NB4 (cell line): Measurements from ENCODE around the gene MEGF6.

ENCODE experiments used
- MYC ChIP-seq: IDR thresholded peaks from 2 replicates; pipeline ENCODE4 v1.6.1; 2011; ENCODE audit warnings: low read depth, low read length
- POLR2A ChIP-seq: IDR thresholded peaks from 2 replicates; pipeline ENCODE4 v1.6.1; 2011; ENCODE audit warnings: mild to moderate bottlenecking; ENCODE audit not compliant: insufficient read length; ENCODE audit errors: extremely low read depth
- TF ChIP-seq, protein P1 (sequence below): IDR thresholded peaks from one replicate; pipeline ENCODE4 v1.5.1; 2012; ENCODE audit warnings: low read depth, low read length

DNA sequence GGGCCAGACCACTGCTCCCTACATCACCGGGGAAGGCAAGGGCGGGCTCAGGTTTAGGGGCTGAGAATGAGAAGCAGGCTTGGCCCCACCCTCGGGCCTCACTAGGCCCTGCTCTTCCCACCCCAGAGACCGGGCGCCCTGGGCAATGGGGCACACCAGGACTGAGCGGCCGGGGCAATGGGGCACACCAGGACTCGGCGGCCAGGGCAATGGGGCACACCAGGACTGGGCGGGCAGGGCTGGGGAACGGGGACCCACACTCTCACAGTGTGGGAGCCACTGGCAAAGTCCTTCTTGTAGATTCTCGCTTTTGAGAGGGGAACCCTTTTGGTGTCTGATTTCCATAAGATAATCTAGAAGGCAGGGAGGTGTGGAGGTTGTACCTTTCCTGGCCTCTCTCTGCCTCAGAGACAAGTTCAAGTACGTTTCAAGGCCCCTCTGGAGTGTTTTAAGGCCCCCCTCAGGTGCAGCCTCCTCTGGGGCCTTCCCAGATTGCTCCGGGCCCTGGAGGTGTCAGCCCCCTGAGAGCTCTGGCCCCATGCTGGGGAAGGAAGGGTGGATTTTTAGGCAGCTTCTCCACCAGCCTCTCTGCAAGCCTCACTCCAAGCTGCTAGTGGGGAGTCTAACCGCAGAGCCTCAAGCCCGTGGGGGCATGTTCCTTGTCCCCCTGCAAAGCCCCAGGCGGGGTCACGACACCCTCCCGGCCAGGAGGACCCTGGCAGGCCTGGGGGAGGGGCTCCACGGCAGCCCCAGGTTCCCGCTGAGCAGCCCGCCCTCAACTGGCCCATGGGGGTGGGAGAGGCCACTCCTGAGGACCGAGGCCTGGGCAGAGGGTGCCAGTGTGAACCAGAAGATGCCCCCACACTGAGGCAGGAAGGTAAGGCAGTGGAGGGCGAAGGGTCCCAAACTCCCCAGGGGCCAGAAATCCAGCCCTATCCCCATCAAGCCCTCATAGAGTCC, 90.6 kb downstream of the MEGF6 start:
- TF ChIP-seq, protein P1, sequence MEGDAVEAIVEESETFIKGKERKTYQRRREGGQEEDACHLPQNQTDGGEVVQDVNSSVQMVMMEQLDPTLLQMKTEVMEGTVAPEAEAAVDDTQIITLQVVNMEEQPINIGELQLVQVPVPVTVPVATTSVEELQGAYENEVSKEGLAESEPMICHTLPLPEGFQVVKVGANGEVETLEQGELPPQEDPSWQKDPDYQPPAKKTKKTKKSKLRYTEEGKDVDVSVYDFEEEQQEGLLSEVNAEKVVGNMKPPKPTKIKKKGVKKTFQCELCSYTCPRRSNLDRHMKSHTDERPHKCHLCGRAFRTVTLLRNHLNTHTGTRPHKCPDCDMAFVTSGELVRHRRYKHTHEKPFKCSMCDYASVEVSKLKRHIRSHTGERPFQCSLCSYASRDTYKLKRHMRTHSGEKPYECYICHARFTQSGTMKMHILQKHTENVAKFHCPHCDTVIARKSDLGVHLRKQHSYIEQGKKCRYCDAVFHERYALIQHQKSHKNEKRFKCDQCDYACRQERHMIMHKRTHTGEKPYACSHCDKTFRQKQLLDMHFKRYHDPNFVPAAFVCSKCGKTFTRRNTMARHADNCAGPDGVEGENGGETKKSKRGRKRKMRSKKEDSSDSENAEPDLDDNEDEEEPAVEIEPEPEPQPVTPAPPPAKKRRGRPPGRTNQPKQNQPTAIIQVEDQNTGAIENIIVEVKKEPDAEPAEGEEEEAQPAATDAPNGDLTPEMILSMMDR: no peak
- TF ChIP-seq POLR2A (no peak), MYC (no peak; the same call in 1 of the 2 replicates)
